Nucleus accumbens (tissue), 56 donors: ENCODE results near the gene TECRL.

Experiments used
- DNase-seq, 56 donors: peaks; one replicate each; lab custom pipeline; 2025; lab: John Stamatoyannopoulos, UW

Gene TECRL

DNA sequence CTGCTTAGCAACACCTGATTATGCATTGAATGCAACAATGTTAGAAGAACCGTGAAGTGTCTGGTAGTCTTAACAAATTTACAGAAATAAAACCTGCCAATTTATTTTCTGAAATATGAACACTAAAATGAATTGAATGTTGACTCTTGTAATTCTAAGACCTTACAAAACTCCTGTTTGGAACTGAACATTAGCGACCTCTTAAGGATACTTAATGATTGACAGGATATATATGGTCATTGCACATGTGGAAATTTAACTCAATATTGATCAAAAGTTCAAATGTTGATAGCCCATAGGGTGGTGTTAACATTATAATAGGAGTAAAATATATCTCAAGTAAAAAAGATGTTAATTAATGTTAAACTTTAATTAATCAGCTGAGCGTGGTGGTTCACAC lies 79.1 kb downstream of the TECRL start:
- DNase-seq: no peak

DNA sequence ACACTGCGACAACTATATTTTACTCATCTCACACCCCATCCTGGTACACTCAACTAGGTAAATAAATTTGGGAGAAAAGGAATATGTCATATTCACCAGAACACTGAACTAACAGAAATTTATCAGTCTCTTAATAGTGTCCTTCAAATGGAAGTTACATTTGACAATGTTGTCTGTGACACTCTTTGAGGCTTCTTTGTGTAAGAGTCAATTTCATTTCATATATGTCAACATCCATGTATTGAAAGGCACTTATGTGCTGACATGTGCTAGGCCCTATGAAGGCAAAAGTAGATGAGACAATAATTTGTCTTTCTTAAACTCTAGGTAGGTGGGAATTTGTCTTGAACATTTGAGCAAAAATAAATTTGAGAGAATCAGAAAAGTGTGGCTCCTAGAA lies 82.0 kb downstream of the TECRL start:
- DNase-seq: no peak

DNA sequence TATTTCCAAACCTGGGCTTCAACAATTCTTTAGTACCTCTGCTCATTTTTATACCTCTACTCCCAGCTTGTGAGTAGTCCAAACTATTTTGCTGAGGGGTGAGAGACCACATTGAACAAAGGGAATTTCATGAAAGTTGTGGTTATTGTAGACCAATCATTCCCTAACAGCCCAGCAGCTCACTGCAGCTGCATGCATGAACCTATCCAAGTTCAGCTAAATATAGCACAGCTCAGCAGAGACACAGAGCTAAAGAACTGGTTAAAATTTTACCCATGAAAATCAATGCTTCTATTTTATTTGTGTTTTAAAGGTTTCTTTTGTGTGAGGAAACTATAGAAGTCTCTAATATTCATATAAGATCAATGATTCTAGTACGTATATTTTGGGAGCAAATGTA lies 82.7 kb downstream of the TECRL start:
- DNase-seq: no peak

DNA sequence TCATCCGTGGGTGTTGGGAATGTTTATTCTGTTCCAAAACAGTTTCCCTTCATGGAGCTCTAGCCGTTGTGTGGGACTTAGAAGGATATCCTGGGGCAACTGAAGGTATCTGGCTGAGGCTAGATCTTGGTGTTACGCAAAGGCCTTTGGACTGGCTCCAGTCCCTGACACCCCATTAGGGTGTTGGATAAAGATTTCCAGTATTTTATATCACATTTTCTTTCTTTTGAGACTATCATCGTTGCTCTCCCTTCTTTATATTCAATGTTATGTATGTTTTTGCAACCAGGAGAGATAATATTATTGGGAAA lies 103.0 kb downstream of the TECRL start:
- no peak for DNase-seq

DNA sequence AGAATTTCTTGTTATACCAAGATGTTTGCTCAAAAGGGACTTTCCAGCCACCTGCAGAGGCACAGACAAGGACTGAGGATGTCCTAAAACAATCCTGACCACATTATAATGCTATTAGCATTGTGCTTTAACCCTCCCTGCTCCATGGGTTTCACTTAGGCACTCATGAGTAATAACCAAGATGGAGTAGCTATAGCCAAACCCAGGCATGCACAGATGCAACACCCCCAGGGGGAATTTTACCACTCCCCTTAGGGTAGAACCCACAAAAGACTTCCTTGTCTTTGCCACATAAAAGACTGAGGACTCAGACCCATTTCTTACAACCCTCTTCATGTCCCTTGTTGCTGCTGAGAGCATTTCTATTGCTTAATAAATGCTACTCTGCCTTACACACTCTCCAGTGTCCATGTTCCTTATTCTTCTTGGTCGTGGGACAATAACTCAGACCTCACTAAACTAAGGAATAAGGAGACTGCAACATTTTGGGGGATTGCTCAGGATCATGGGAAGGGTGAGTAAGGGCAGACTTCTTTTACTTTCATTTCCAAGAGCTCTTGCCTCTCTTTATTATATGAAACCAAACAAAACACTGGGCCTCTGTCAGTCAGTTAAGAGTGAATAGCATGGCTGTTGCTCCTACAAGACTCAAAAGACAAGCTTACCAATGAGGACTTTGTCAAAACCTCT lies 103.5 kb downstream of the TECRL start:
- DNase-seq: no peak

DNA sequence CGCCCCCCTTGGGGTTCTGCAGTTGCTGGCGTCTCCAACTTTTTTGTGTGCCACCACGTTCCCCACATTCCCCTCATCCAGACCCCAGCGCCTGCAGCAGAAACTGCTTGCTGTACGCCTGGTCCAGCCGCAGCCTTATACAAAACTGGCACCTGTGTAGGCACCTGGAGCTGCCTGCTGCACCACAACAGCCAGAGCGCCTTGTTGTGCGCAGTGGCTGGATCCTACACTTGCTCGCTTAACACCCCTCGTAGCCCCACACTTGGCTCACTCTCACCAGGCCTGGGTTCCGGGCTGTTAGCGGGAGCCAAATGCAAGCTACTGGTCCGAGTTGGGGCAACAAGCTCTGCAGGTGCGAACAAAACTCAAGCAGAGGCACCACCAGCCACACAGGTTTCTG lies 136.8 kb downstream of the TECRL start:
- no peak for DNase-seq

DNA sequence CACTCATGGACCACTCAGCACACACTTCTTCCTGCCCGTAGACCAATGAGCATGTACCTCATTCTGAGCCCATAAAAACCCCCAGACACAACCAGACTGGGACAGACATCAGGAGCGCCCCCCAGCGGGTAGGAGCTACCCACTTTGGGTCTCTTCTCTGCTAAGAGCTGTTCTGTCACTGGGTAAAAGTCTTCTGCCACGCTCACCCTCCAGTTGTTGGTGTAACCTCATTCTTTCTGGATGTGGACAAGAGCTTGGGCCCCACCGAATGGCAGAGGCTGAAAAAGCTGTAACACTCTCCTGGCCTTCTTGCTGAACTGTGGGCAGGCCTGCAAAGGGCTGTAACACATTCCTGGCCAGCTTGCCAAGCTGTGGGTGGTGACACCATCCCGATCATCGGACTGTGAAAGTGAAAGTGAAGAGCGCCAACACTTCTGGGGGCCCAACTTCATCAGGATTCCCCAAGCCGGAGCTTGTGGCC lies 137.6 kb downstream of the TECRL start:
- DNase-seq: no peak

DNA sequence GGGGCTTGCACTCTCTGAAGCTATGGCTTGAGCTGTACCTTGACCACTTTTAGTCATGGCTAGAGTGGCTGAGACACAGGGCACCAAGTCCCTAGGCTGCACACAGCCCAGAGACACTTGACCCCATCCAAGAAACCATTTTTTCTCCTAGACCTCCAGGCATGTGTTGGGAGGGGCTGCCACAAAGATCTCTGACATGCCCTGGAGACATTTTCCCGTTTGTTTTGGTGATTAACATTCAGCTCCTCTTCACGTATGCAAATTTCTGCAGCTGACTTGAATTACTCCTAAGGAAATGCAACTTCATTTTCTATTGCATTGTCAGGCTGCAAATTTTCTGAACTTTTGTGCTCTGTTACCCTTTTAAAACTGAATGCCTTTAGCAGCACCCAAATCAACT lies 142.6 kb downstream of the TECRL start:
- no peak for DNase-seq

DNA sequence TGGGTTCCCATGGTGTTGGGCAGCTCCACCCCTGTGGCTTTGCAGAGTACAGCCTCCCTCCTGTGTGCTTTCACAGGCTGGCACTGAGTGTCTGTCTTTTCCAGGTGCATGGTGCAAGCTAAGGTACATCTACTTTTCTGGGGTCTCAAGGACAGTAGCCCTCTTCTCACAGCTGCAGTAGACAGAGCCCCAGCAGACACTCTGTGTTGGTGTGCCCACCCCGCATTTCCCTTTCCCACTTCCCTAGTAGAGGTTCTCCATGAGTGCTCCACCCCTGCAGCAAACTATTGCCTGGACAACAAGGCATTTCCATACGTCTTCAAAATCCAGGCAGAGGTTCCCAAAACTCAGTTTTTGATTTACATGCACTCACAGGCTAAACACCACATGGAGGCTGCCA lies 143.0 kb downstream of the TECRL start:
- DNase-seq: no peak

DNA sequence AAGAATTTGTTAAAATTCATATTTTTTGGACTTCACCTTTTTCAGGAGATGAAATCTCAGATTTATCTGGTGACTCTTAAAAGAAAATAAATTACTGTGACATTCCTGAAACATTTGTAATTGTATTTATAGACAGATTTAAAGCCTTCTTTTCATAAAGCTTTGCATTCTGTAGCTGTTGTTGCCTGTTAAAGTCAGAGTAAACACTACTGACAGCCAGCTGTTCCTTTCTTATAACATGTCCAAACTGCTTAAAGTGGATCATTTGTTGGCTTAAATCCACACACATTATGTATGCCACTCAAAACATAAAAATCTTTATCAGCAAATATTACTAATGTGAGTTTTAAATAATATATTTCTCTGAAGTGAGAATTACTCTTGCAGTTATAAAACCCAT lies 157.5 kb downstream of the TECRL start:
- DNase-seq: no peak

DNA sequence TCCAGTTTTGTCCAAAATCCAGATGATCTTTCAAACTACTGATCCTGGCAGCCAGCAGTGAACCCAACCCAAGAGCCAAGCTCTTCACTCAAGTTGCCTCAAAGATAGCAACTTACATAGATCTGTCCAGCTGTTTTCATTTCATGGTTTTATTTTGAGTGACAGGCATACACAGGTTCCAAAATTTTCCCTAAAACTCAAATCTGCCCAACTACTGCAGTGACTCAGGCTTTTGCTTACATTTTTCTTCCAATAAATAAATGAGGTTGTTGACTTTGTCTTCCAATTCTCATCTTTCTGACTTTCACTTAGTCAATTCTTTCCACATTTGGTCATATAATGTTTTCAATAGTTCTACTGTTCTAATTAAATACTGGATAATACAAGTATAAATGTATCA lies 158.8 kb downstream of the TECRL start:
- no peak for DNase-seq

DNA sequence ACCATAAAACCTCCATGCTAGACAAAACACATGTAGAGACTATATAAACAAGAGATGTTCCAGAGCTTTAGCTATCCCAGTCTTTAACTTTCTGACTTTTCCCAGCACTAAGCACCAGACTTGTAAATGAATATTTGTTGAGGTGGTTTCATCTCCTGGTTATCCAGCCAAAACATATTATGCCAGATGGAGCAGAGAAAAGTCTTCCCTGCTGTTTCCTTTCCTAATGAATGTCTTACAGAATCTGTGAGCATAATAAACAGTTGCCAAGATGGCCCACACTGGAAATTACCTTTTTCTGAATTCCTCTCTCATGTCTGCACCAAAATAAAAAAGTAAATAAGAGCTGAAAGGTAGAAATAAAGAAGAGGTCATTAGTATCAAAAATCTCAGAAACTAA lies 159.2 kb downstream of the TECRL start:
- no peak for DNase-seq

DNA sequence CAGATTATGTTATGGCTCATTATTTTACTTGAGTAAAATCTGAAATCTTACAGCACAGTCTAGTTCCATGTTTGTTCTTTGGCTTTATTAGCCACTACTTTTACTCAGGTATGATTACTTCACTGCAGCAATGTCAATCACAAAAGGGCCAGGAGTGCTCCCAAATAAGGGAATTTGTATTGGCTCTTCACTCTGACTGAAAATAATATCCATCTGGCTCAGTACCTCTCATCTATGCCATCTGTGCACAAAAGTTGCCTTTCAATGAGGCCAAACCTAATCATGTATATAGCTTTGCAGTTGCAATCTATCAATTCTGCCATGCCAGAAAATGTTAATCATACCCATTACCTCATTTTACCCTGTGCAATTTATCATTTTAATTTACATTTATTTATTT lies 161.1 kb downstream of the TECRL start:
- DNase-seq: no peak

DNA sequence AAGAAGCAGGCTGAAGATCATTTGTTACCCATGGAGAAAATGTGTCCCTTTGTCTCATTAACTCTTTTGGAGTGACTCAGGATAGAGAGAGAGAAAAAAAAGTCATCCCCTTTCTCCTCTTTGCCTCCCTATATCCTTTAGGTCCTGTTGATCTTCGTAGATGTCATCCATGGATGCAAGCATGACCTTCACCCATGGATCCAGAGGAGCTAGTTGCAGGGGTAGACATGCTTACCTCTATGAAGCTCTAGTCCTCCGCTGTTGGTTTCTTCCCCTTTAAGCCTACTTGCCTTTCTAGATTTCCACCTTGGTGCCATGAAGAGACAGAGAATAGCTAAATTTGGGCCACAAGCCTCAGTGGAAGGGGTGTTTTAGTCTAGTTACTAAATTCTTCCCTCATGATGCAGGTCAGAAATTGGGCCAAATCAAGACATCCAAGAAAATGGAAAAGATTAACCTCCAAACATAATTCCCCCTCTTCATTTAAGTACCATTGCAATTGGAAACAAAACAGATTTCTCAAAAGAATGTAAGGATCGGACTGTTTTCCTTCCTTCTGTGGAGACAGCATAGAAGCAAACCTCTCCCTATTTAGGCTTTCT lies 178.4 kb downstream of the TECRL start:
- no peak for DNase-seq
